Spleen (tissue), 7 donors: ENCODE results near the gene IRF2.

Source experiments
- CTCF ChIP-seq, 11 experiments: fragments of 200-600 bp in 7 of 11; fragments of 450-650 bp in 4 of 11; sonication (generic) in 4 of 11; IDR thresholded peaks in 8 of 11; conservative IDR thresholded peaks in 3 of 11; 1 replicate in 7 of 11; 2 replicates in 4 of 11; pipeline versions ENCODE4 v1.4.0 to v1.8.0; 2016 to 2021; ENCODE audit warnings: antibody characterized with exemption in 11 of 11, inconsistent platforms in 4 of 11, mild to moderate bottlenecking in 1 of 11
- POLR2A ChIP-seq, 3 donors: fragments of 450-650 bp; IDR thresholded peaks; one replicate each; pipeline ENCODE4 v1.5.1; 2017; ENCODE audit warnings: antibody characterized with exemption in 3 of 3, mild to moderate bottlenecking in 1 of 3
- POLR2AphosphoS5 ChIP-seq, 3 donors: sonication (generic); formaldehyde crosslinking; IDR thresholded peaks; one replicate each; pipeline ENCODE4 v1.5.1; 2017; ENCODE audit warnings: antibody characterized with exemption in 3 of 3
- donor health status: DM: no; HTN: no; CAD: no; lungs with moderate emphysema.
- donor health status: DM: no; HTN: no; CAD: no.
- donor health status: DM: no; HTN: no; CAD: no.

- TF ChIP-seq CTCF (IDR thresholded peaks at IDR 0.05 in 8 of 11, conservative IDR thresholded peaks at IDR 0.05 in 3 of 11) (no peak), POLR2AphosphoS5 (IDR thresholded peaks at IDR 0.05) (no peak), POLR2A (IDR thresholded peaks at IDR 0.05) (no peak)
These were observed 88.0 kb downstream of the IRF2 start for GRCh38 chr4:184386271-184386781.
